PFSK-1 (cell line): ENCODE measurements around the gene AGTPBP1.

Experiments used
- FOXP2 ChIP-seq: optimal IDR thresholded peaks from 2 replicates; pipeline ENCODE3; 2011; ENCODE audit warnings: borderline replicate concordance, control low read depth, inconsistent platforms; ENCODE audit not compliant: insufficient read depth; ENCODE audit errors: extremely low read length, extremely low read depth
- POLR2AphosphoS5 ChIP-seq: IDR thresholded peaks from 2 replicates; pipeline ENCODE4 v1.6.1; 2012; ENCODE audit warnings: low read depth, mild to moderate bottlenecking, control low read depth, low read length, moderate library complexity
- SIN3A ChIP-seq: IDR thresholded peaks from 2 replicates; pipeline ENCODE4 v1.6.1; 2012; ENCODE audit warnings: mild to moderate bottlenecking, low read length, moderate library complexity, borderline replicate concordance; ENCODE audit not compliant: insufficient read depth
- TF ChIP-seq, protein P1 (sequence below), 2 experiments: IDR thresholded peaks; 2 replicates each; pipeline versions ENCODE4 v1.6.1 to v1.8.0; 2011 to 2012; ENCODE audit warnings: low read depth in 2 of 2, low read length in 2 of 2, control low read depth in 1 of 2, inconsistent platforms in 1 of 2, mild to moderate bottlenecking in 1 of 2, moderate library complexity in 1 of 2; ENCODE audit not compliant: insufficient read depth in 1 of 2

DNA sequence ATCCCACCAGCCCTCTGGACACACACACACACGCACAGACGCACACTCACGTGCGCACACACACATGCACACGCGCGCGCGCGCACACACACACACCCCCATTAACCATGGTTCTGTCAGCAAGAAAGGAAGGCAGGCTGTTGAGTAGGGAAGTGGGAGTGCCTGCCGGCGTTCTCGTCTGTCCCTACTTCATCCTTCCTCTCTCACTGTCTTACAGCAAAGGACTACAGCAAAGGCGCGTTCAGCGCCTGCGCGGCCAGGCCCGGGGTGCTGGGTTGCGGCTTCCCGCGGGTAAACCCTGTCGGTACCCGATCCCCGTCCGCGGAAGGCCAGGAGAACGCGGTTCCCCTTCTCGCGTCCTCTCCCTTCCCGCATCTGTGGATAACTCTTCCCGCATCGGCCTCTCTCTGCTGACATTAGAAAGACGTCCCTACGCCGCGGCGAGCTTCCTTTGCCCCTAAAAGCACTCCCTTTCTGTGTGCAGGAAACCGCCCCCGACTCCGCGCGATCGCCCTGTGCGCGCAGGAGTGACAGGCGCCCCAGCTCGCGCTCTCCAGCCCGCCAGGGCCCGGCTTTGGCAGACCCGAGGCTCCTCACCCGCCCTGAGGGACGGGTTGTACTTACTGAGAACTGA, 219.2 kb downstream of the AGTPBP1 start:
- TF ChIP-seq POLR2AphosphoS5: no peak
- no peak for TF ChIP-seq FOXP2
- TF ChIP-seq SIN3A: no peak
- TF ChIP-seq, protein P1, sequence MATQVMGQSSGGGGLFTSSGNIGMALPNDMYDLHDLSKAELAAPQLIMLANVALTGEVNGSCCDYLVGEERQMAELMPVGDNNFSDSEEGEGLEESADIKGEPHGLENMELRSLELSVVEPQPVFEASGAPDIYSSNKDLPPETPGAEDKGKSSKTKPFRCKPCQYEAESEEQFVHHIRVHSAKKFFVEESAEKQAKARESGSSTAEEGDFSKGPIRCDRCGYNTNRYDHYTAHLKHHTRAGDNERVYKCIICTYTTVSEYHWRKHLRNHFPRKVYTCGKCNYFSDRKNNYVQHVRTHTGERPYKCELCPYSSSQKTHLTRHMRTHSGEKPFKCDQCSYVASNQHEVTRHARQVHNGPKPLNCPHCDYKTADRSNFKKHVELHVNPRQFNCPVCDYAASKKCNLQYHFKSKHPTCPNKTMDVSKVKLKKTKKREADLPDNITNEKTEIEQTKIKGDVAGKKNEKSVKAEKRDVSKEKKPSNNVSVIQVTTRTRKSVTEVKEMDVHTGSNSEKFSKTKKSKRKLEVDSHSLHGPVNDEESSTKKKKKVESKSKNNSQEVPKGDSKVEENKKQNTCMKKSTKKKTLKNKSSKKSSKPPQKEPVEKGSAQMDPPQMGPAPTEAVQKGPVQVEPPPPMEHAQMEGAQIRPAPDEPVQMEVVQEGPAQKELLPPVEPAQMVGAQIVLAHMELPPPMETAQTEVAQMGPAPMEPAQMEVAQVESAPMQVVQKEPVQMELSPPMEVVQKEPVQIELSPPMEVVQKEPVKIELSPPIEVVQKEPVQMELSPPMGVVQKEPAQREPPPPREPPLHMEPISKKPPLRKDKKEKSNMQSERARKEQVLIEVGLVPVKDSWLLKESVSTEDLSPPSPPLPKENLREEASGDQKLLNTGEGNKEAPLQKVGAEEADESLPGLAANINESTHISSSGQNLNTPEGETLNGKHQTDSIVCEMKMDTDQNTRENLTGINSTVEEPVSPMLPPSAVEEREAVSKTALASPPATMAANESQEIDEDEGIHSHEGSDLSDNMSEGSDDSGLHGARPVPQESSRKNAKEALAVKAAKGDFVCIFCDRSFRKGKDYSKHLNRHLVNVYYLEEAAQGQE (IDR thresholded peaks at IDR 0.05; ENCODE audit: insufficient read depth in 1 of 2, low read depth in 2 of 2, low read length in 2 of 2): no peak
